Activated naive CD4-positive, alpha-beta T cell treated with anti-CD3 and anti-CD28 coated beads for 36 hours (primary cell): Measurements from ENCODE around the gene KRTAP5-9. TPM values are rescaled to one million over a fixed set of nuclear protein-coding genes. Genes with fewer than 3 reads are reported as not detected.

ENCODE experiments used
- CTCF ChIA-PET: fragments of 350-600 bp; sonication (Branson Sonifier 250); formaldehyde crosslinking; loops from one replicate; lab custom pipeline; 2021; ENCODE audit warnings: antibody characterized with exemption; lab: Charles Lee
- DNase-seq: peaks from one replicate; pipeline ENCODE4 v3.0.0-alpha.2; 2020
- H3K27ac Mint-ChIP-seq: one replicate; pipeline ENCODE4 v1.8.0; 2021; ENCODE audit warnings: mild to moderate bottlenecking, mixed read lengths
- H3K27me3 Mint-ChIP-seq: one replicate; pipeline ENCODE4 v1.8.0; 2021; ENCODE audit warnings: low read depth, mixed read lengths
- H3K36me3 Mint-ChIP-seq: one replicate; pipeline ENCODE4 v1.8.0; 2021; ENCODE audit warnings: low read depth, mixed read lengths
- H3K4me1 Mint-ChIP-seq: one replicate; pipeline ENCODE4 v1.8.0; 2021; ENCODE audit warnings: low read depth, mixed read lengths
- H3K4me3 Mint-ChIP-seq: one replicate; pipeline ENCODE4 v1.8.0; 2021; ENCODE audit warnings: mild to moderate bottlenecking, moderate library complexity, mixed read lengths
- H3K9me3 Mint-ChIP-seq: one replicate; pipeline ENCODE4 v1.8.0; 2021; ENCODE audit warnings: mixed read lengths
- intact Hi-C: fragments of 100-400 bp; cut with micrococcal nuclease; formaldehyde crosslinking; loops from one replicate; pipeline ENCODE4 v1.15.1; 2023
- total RNA-seq, 2 experiments: library from RNA; stranded (reverse); gene quantifications; one replicate each; pipeline ENCODE4 v1.2.3, GENCODE V29; 2021

KRTAP5-9 gene, protein sequence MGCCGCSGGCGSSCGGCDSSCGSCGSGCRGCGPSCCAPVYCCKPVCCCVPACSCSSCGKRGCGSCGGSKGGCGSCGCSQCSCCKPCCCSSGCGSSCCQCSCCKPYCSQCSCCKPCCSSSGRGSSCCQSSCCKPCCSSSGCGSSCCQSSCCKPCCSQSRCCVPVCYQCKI
- not detected for total RNA-seq

DNA sequence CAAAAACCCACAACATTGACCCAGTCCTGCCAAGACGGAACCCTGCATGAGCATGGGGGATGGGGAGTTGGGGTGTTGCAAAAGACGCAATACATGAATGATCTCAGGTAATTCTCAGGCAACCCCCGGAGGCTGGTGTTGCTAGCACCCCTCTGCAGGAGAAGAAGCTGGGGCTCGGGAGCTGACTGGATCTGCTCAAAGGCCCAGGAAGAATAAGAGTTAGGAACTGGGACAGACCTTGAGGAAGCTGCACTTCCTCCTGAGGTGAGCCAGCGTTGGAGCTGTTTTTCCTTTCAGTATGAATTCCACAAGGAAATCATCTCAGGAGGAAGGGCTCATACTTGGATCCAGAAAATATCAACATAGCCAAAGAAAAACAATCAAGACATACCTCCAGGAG lies at the start of gene KRTAP5-9:
Gene KRTAP5-9, plus strand, starts transcription at position 301 of the 400 bp plus-strand sequence. CDS start 238 bp downstream, outside the sequence.
- no peak for DNase-seq

GRCh38 chr11:71499125-71499524 lies 49.1 kb upstream of the KRTAP5-9 start:
- CTCF ChIA-PET = no interaction called here

More for the DNA sequence above, at the start of gene KRTAP5-9:
- Mint-ChIP-seq H3K9me3 (no peaks in the 10 kb centered on the region), H3K36me3 (no peaks in the 10 kb centered on the region), H3K27me3 (peaks cover 15% of the 10 kb centered on the region), H3K4me1 (peaks cover 15% of the 10 kb centered on the region), H3K27ac (no peak within 1 kb of the TSS), H3K4me3 (no peak within 1 kb of the TSS)
- intact Hi-C loops = no loop called here
- CTCF ChIA-PET = interaction anchor here (0.5 kb wide), 1 partner anchor 28 kb away, joined by 4 read pairs; no protein-coding TSS in a partner anchor

GRCh38 chr11:71499546-71499945 lies 48.7 kb upstream of the KRTAP5-9 start:
- Mint-ChIP-seq H3K4me3 (no peak overlapping the region), H3K27me3 (no peaks in the 10 kb centered on the region), H3K9me3 (no peaks in the 10 kb centered on the region), H3K36me3 (peaks cover 67% of the 10 kb centered on the region), H3K27ac (no peak overlapping the region), H3K4me1 (peaks cover 2% of the 10 kb centered on the region)
- DNase-seq = no peak
- CTCF ChIA-PET = no interaction called here
- intact Hi-C loops = no loop called here

More at GRCh38 chr11:71499125-71499524, 49.1 kb upstream of the KRTAP5-9 start:
- Mint-ChIP-seq H3K27ac (no peak overlapping the region), H3K27me3 (no peaks in the 10 kb centered on the region), H3K4me3 (no peak overlapping the region), H3K9me3 (no peaks in the 10 kb centered on the region), H3K36me3 (peaks cover 67% of the 10 kb centered on the region), H3K4me1 (peaks cover 2% of the 10 kb centered on the region)
- intact Hi-C loops = no loop called here
- DNase-seq = no peak

DNA sequence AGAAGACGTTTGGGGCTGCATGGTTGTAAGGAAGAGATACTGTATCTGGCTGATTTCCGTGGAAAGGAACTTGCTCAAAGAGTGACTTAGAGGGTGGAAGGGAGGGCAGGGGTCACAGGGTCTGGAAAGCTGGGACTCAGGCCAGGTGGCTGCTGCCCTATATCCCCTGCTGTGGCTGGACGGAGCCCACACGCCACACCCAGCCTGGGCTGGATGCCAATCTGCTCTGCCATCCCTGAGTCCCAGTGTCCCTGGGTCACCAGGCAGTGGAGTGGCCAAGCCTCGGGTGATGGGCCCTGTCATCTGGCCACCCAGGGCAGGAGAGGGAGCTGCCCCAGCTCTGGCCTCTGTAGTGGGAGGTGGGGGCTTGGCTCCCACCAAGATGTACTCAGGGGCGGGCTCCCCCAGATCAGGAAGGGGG lies 47.6 kb upstream of the KRTAP5-9 start:
- no peak for DNase-seq
- H3K36me3 Mint-ChIP-seq = peaks cover 65% of the 10 kb centered on the region
- intact Hi-C loops = no loop called here
- H3K27ac Mint-ChIP-seq = no peak overlapping the region
- H3K27me3 Mint-ChIP-seq = no peaks in the 10 kb centered on the region
- CTCF ChIA-PET = no interaction called here
- H3K4me3 Mint-ChIP-seq = no peak overlapping the region
- H3K4me1 Mint-ChIP-seq = peaks cover 2% of the 10 kb centered on the region
- H3K9me3 Mint-ChIP-seq = peaks cover 2% of the 10 kb centered on the region

DNA sequence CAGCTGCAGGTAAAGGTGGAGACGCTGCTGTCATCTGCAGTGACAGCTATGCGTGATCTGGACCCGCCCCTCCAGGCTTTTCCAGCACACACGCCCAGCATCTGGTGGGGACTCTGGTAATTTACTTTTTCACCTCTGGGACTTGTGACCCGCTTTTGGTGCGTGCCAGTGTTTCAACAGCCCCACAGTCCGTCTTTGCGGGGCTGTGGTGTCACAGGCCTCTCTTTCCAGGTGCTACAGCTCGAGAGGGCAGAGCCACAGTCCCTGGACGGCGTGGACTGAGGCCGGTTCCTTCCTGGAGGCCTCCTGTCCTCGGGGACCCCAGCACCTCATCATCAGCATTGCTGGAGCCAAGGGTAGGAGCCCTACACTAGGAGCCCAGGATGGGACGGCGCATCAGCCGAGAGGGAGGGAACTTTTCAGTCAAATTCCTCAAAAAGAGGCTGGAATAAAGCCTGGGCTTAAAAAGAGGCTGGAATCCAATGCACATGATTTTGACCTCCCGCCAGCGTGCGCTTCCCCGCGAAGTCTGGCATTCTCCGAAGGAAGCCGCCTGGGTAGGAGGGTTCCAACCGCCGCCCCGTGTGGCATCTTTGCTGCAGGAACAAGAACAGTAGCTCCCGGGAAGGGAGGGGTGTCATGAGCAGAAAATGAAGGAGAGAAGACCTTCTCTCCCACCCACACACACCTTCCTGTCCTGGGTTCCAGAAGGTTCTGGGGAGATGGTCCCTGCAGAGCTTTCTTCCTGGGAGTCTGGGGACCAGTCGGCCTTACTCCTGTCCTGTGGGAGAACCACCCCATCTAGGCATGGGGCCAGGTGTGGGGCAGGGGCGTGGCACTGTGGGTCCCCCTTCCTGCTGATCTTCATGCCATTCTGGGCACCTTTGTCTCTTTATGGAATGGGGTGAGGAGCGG lies 46.9 kb upstream of the KRTAP5-9 start:
- H3K27ac Mint-ChIP-seq = no peak overlapping the region
- H3K4me1 Mint-ChIP-seq = peaks cover 2% of the 10 kb centered on the region
- H3K36me3 Mint-ChIP-seq = peaks cover 67% of the 10 kb centered on the region
- CTCF ChIA-PET = no interaction called here
- H3K9me3 Mint-ChIP-seq = peaks cover 8% of the 10 kb centered on the region
- H3K27me3 Mint-ChIP-seq = no peaks in the 10 kb centered on the region
- H3K4me3 Mint-ChIP-seq = no peak overlapping the region
- no peak for DNase-seq
- intact Hi-C loops = no loop called here

GRCh38 chr11:71502026-71502425 lies 46.2 kb upstream of the KRTAP5-9 start:
- intact Hi-C loops = no loop called here
- CTCF ChIA-PET = no interaction called here
- no peak overlapping the region for H3K4me3 Mint-ChIP-seq

GRCh38 chr11:71502871-71503435 lies 45.3 kb upstream of the KRTAP5-9 start:
- no peak for DNase-seq
- Mint-ChIP-seq H3K9me3 (peaks cover 19% of the 10 kb centered on the region), H3K4me1 (peaks cover 2% of the 10 kb centered on the region), H3K36me3 (peaks cover 63% of the 10 kb centered on the region), H3K27ac (no peak overlapping the region), H3K4me3 (no peak overlapping the region), H3K27me3 (no peaks in the 10 kb centered on the region)
- CTCF ChIA-PET = no interaction called here
- intact Hi-C loops = no loop called here

More at GRCh38 chr11:71502026-71502425, 46.2 kb upstream of the KRTAP5-9 start:
- DNase-seq = no peak
- Mint-ChIP-seq H3K36me3 (peaks cover 68% of the 10 kb centered on the region), H3K9me3 (peaks cover 15% of the 10 kb centered on the region), H3K4me1 (peaks cover 2% of the 10 kb centered on the region), H3K27ac (no peak overlapping the region), H3K27me3 (no peaks in the 10 kb centered on the region)

DNA sequence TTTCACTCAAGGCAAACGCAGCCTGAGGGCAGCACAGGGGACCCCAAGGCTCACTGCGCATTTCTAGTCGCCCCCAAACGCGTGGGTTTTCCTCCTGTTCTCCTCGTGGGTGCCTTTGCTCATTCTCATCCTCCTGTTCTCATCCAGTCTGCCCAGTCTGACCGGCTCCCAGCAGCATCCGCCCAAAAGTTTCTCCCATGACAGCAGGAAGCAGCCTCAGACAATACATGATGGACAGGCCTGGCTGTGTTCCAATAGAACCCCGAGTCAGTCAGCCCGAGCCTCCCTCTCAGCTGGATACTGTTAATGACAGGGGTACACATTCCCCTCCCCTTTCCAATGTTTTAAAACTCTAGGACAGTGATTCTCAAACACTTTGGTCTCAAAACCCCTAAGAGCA lies 43.7 kb upstream of the KRTAP5-9 start:
- peaks cover 33% of the 10 kb centered on the region for H3K9me3 Mint-ChIP-seq
- H3K36me3 Mint-ChIP-seq = peaks cover 56% of the 10 kb centered on the region
- H3K27me3 Mint-ChIP-seq = no peaks in the 10 kb centered on the region
- no peak overlapping the region for H3K4me3 Mint-ChIP-seq
- CTCF ChIA-PET = no interaction called here
- no peak overlapping the region for H3K27ac Mint-ChIP-seq
- H3K4me1 Mint-ChIP-seq = no peaks in the 10 kb centered on the region
- no peak for DNase-seq
- intact Hi-C loops = no loop called here

GRCh38 chr11:71505001-71505400 lies 43.2 kb upstream of the KRTAP5-9 start:
- CTCF ChIA-PET = no interaction called here
- no peaks in the 10 kb centered on the region for H3K27me3 Mint-ChIP-seq
- H3K9me3 Mint-ChIP-seq = peaks cover 38% of the 10 kb centered on the region
- H3K4me3 Mint-ChIP-seq = no peak overlapping the region
- DNase-seq = no peak
- intact Hi-C loops = no loop called here
- no peaks in the 10 kb centered on the region for H3K4me1 Mint-ChIP-seq
- no peak overlapping the region for H3K27ac Mint-ChIP-seq
- peaks cover 54% of the 10 kb centered on the region for H3K36me3 Mint-ChIP-seq

GRCh38 chr11:71505781-71506180 lies 42.4 kb upstream of the KRTAP5-9 start:
- Mint-ChIP-seq H3K4me3 (no peak overlapping the region), H3K27me3 (no peaks in the 10 kb centered on the region), H3K4me1 (no peaks in the 10 kb centered on the region), H3K27ac (no peak overlapping the region), H3K36me3 (peaks cover 46% of the 10 kb centered on the region), H3K9me3 (peaks cover 39% of the 10 kb centered on the region)
- no peak for DNase-seq
- CTCF ChIA-PET = no interaction called here
- intact Hi-C loops = no loop called here

DNA sequence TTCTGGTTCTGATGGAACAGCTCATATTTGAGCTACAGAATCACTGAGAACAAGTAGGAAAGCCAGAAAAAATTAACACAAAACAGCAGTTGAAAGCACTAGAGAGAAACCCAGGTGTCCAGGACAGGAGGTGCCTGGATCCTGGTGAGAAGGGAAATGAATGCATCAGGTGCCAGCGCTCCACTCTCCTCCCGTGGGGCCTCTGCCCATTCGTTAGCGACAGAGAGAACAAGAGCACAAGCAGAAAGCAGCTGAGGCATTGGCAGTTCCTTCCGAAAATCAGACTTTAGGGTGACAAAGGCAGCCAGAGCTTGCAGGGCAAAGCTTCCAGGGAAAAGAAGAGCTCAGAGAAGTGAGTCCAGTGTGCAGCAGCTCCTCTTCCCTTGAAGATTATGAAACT lies 41.1 kb upstream of the KRTAP5-9 start:
- DNase-seq = no peak
- intact Hi-C loops = no loop called here
- H3K27ac Mint-ChIP-seq = no peak overlapping the region
- CTCF ChIA-PET = interaction anchor here (0.6 kb wide), 1 partner anchor 73 kb away, joined by 3 read pairs; no protein-coding TSS in a partner anchor
- H3K4me3 Mint-ChIP-seq = no peak overlapping the region
- peaks cover 41% of the 10 kb centered on the region for H3K36me3 Mint-ChIP-seq
- no peaks in the 10 kb centered on the region for H3K27me3 Mint-ChIP-seq
- peaks cover 45% of the 10 kb centered on the region for H3K9me3 Mint-ChIP-seq
- no peaks in the 10 kb centered on the region for H3K4me1 Mint-ChIP-seq
